A673 (cell line): Measurements from ENCODE around the gene TMBIM1.

ENCODE experiments used
- CTCF ChIP-seq: fragments of 300-800, 200-600 bp; sonication (generic); conservative IDR thresholded peaks from 2 replicates; pipeline ENCODE4 v1.5.1; 2017; ENCODE audit warnings: low read depth, mild to moderate bottlenecking, antibody characterized with exemption, low read length, moderate library complexity, mixed read lengths
- EZH2 ChIP-seq: fragments of 200-600 bp; sonication (generic); IDR thresholded peaks from 2 replicates; pipeline ENCODE4 v1.6.1; 2017; ENCODE audit warnings: borderline replicate concordance, low read depth, mild to moderate bottlenecking, mixed read lengths, antibody characterized with exemption, low read length; ENCODE audit not compliant: poor library complexity, severe bottlenecking

- TF ChIP-seq CTCF (no peak), EZH2 (no peak)
Measured at GRCh38 chr2:218280260-218280870, 11.9 kb downstream of the TMBIM1 start.
